MCF 10A (cell line): ENCODE results near the gene VPS25. TPM values are rescaled to one million over a fixed set of nuclear protein-coding genes. Genes with fewer than 3 reads are reported as not detected.

ENCODE experiments used
- BruUV-seq: library from RNA; stranded (reverse); fragments of 400-500 nt; replicated peaks from 2 replicates; lab custom pipeline; 2021; lab: Mats Ljungman, UMichigan
- CTCF ChIA-PET: fragments of 300-600 bp; sonication (Branson Sonifier 250); formaldehyde crosslinking; extraction: SDS; loops from one replicate; lab custom pipeline; 2021; ENCODE audit warnings: antibody characterized with exemption, inconsistent platforms; lab: Yijun Ruan, JAX
- POLR2A ChIA-PET: fragments of 300-600, 350-650 bp; sonication (Branson Sonifier 250); formaldehyde crosslinking; extraction: SDS; loops from one replicate; lab custom pipeline; 2020; ENCODE audit warnings: antibody characterized with exemption, inconsistent platforms; lab: Yijun Ruan, JAX
- DNase-seq: peaks from one replicate; pipeline ENCODE4 v3.0.0-alpha.2; 2018; ENCODE audit not compliant: unreplicated experiment
- H3K27ac Mint-ChIP-seq: one replicate; pipeline ENCODE4 v1.8.0; 2022; ENCODE audit warnings: mild to moderate bottlenecking, low read depth, mixed read lengths; ENCODE audit not compliant: unreplicated experiment
- H3K27me3 Mint-ChIP-seq: one replicate; pipeline ENCODE4 v1.8.0; 2022; ENCODE audit warnings: mixed read lengths; ENCODE audit not compliant: insufficient read depth, unreplicated experiment
- H3K36me3 Mint-ChIP-seq: one replicate; pipeline ENCODE4 v1.8.0; 2022; ENCODE audit warnings: mild to moderate bottlenecking, moderate library complexity, mixed read lengths; ENCODE audit not compliant: insufficient read depth, unreplicated experiment
- H3K4me1 Mint-ChIP-seq: one replicate; pipeline ENCODE4 v1.8.0; 2022; ENCODE audit warnings: mixed read lengths; ENCODE audit not compliant: insufficient read depth, unreplicated experiment
- H3K4me3 Mint-ChIP-seq: one replicate; pipeline ENCODE4 v1.8.0; 2022; ENCODE audit warnings: mild to moderate bottlenecking, moderate library complexity, mixed read lengths; ENCODE audit not compliant: unreplicated experiment
- H3K9me3 Mint-ChIP-seq: one replicate; pipeline ENCODE4 v1.8.0; 2022; ENCODE audit warnings: mixed read lengths; ENCODE audit not compliant: unreplicated experiment
- CTCF ChIP-seq: fragments of 200-600 bp; IDR thresholded peaks from one replicate; pipeline ENCODE4 v1.8.0; 2022; ENCODE audit warnings: antibody characterized with exemption, mild to moderate bottlenecking; ENCODE audit not compliant: unreplicated experiment
- intact Hi-C: fragments of 100-400 bp; cut with micrococcal nuclease; formaldehyde crosslinking; loops from 2 replicates; pipeline ENCODE4 v1.14.1; 2022
- total RNA-seq: library from RNA; stranded (reverse); gene quantifications from 2 replicates; pipeline ENCODE4 v1.2.3, GENCODE V29; 2022

VPS25 gene
- total RNA-seq, 1 experiment from 2014 or later: 84.3 TPM

GRCh38 chr17:42804918-42805367 is 31.7 kb downstream of the VPS25 start:
- no TSS peak for BruUV-seq
- H3K9me3 Mint-ChIP-seq: no peaks in the 10 kb centered on the region
- H3K27me3 Mint-ChIP-seq: no peaks in the 10 kb centered on the region
- H3K27ac Mint-ChIP-seq: no peak overlapping the region
- H3K4me1 Mint-ChIP-seq: peaks cover 6% of the 10 kb centered on the region
- intact Hi-C loops: no loop called here
- DNase-seq: no peak
- TF ChIP-seq CTCF: no peak
- H3K4me3 Mint-ChIP-seq: no peak overlapping the region
- peaks cover 10% of the 10 kb centered on the region for H3K36me3 Mint-ChIP-seq
- ChIA-PET CTCF (interaction anchor here (0.8 to 2.5 kb wide), 2 partner anchors 15 to 17 kb away, joined by 4 to 9 read pairs; no protein-coding TSS in a partner anchor), POLR2A (interaction anchor here (0.6 to 1.2 kb wide), 2 partner anchors 11 to 19 kb away, joined by 3 read pairs; no protein-coding TSS in a partner anchor)

GRCh38 chr17:42806249-42806648 is 33.0 kb downstream of the VPS25 start:
- CTCF ChIA-PET: interaction anchor here (0.9 to 1.5 kb wide), 2 partner anchors 9 to 14 kb away, joined by 3 to 4 read pairs; no protein-coding TSS in a partner anchor
- Mint-ChIP-seq H3K36me3 (peaks cover 23% of the 10 kb centered on the region), H3K27ac (no peak overlapping the region), H3K27me3 (no peaks in the 10 kb centered on the region), H3K4me3 (no peak overlapping the region), H3K9me3 (no peaks in the 10 kb centered on the region), H3K4me1 (peaks cover 6% of the 10 kb centered on the region)
- no peak for DNase-seq
- no peak for TF ChIP-seq CTCF
- intact Hi-C loops: no loop called here
- BruUV-seq: no TSS peak
- POLR2A ChIA-PET: interaction anchor here (0.8 to 1.2 kb wide), 3 partner anchors 9 to 20 kb away, joined by 3 to 4 read pairs (median 3); partner anchors contain the start of gene BECN1

GRCh38 chr17:42809250-42809649 is 36.0 kb downstream of the VPS25 start:
- DNase-seq: peak; percentile 82
- POLR2A ChIA-PET: interaction anchor here (0.7 to 2.9 kb wide), 9 partner anchors 11 to 189 kb away, joined by 3 to 18 read pairs (median 3); partner anchors contain the start of genes BECN1, CNTD1, COA3 and PSME3
- Mint-ChIP-seq H3K36me3 (peaks cover 52% of the 10 kb centered on the region), H3K27me3 (no peaks in the 10 kb centered on the region), H3K27ac (no peak overlapping the region), H3K9me3 (no peaks in the 10 kb centered on the region), H3K4me3 (no peak overlapping the region), H3K4me1 (peaks cover 6% of the 10 kb centered on the region)
- CTCF ChIA-PET: interaction anchor here (0.6 to 1.3 kb wide), 3 partner anchors 9 to 237 kb away, joined by 3 to 6 read pairs (median 3); no protein-coding TSS in a partner anchor
- no TSS peak for BruUV-seq
- intact Hi-C loops: no loop called here
- TF ChIP-seq CTCF: no peak

GRCh38 chr17:42814633-42815399 is 41.6 kb downstream of the VPS25 start:
- H3K9me3 Mint-ChIP-seq: no peaks in the 10 kb centered on the region
- CTCF ChIA-PET: interaction anchor here (0.9 to 3.3 kb wide), 3 partner anchors 9 to 114 kb away, joined by 3 to 14 read pairs (median 4); partner anchors contain the start of gene BECN1
- POLR2A ChIA-PET: interaction anchor here (0.5 to 2.3 kb wide), 3 partner anchors 9 to 28 kb away, joined by 3 to 13 read pairs (median 4); partner anchors contain the start of gene BECN1
- BruUV-seq: no TSS peak
- H3K36me3 Mint-ChIP-seq: peaks cover 97% of the 10 kb centered on the region
- intact Hi-C loops: no loop called here
- H3K4me1 Mint-ChIP-seq: peaks cover 7% of the 10 kb centered on the region
- H3K27ac Mint-ChIP-seq: no peak overlapping the region
- H3K27me3 Mint-ChIP-seq: no peaks in the 10 kb centered on the region
- H3K4me3 Mint-ChIP-seq: no peak overlapping the region
- peak; percentile 56 for DNase-seq
- no peak for TF ChIP-seq CTCF
